NCI-H2029 treated with DMSO at 0.1 percent for 48 hours (cell line): Measurements from ENCODE around the gene SOBP.
A peak's percentile ranks its signal among the peaks of the same experiment; 100 is the strongest.
"Not testable (repeated sequence)": the region's sequence is repeated elsewhere in the genome, so short reads cannot be mapped to it uniquely, and the experiment has no call there.

ENCODE experiments used
- DNase-seq: peaks from one replicate; lab custom pipeline; 2025; lab: John Stamatoyannopoulos, UW

The SOBP gene

GRCh38 chr6:107488875-107489635 lies 862 bp upstream of the SOBP start:
- DNase-seq, result no peak

- no peak for DNase-seq
These were observed 735 bp downstream of the SOBP start for GRCh38 chr6:107490566-107491137.

- peak; percentile 25 for DNase-seq
These were observed 1.3 kb downstream of the SOBP start for GRCh38 chr6:107491138-107491609.

GRCh38 chr6:107491760-107492660 lies 2.1 kb downstream of the SOBP start:
- DNase-seq, result peak; percentile 66

GRCh38 chr6:107493158-107494057 lies 3.5 kb downstream of the SOBP start:
- DNase-seq, result peak; percentile 73

DNA sequence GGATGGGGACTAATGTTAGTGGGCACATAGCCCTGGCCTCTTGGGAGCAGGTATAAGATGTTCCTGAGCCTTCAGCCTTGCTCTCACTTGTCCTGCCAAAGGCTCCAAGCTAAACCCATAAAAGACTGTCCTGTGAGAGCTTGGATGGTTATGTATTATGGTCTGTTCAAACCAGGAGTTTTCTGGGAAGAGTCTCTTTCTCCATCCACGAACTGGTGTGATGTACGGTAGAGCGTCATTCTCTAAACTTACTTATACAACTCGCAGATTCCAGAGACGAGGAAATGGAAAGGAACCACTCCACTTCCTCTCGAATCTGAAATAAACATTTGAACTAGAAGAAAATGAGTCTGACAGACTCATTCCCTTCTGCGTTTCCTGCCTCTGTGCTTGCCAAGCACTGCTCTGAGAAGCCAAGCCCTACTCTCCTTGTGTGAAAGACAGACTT lies 5.3 kb downstream of the SOBP start:
- peak; percentile 19 for DNase-seq

DNA sequence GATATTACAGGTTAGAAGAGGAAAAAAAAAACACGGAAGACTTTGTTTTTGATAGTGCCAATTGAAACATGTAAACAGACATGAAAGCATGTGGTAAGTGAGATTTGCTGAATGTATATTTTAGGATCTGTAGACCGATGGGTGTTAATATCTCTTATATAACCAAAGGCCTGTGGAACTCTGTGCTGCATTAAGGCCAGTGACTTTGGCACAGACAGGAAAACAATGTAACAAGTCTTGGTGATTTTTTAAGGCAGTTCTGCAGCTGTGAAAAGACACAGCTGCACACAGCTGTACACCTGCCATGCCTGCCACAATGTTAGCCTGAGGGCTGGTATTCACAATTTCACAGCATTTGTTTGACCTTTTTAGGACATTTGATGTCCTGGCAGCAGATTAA lies 6.1 kb downstream of the SOBP start:
- no peak for DNase-seq

DNA sequence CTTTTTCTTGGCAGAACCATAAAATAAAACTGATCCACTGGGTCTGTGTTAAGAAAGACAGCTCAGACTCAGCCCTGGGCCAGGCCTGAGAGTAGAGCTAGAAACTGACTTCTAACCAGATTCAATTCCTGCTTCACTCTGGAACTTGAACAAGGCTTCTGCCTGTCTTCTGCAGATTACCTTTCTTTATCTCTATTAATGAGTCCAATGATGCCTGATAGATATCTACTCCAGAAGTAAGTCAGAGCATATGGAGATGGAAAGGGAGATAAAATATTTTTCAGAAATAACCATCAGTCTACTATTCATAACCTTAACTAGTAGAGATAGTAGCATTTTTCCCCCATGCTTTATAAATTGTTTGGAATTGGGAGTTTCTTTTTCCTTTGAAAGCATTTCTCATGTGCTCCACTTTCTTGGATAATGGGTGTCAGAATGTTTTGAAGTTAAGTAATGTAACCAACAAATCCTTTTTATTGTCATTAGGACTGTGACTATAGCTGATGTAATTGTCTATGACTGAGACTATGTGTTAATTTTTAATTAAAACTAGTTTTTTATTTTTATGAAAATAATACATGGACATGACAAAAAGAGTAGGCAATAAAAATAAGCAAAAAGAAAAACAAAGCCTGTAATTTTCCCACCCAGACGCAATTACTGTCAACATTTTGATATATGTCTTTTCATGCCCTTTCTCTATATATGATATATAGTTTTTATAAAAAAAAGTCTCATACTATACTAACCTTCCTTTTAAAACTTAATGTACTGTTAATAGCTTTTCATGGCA lies 7.2 kb downstream of the SOBP start:
- DNase-seq, result no peak

DNA sequence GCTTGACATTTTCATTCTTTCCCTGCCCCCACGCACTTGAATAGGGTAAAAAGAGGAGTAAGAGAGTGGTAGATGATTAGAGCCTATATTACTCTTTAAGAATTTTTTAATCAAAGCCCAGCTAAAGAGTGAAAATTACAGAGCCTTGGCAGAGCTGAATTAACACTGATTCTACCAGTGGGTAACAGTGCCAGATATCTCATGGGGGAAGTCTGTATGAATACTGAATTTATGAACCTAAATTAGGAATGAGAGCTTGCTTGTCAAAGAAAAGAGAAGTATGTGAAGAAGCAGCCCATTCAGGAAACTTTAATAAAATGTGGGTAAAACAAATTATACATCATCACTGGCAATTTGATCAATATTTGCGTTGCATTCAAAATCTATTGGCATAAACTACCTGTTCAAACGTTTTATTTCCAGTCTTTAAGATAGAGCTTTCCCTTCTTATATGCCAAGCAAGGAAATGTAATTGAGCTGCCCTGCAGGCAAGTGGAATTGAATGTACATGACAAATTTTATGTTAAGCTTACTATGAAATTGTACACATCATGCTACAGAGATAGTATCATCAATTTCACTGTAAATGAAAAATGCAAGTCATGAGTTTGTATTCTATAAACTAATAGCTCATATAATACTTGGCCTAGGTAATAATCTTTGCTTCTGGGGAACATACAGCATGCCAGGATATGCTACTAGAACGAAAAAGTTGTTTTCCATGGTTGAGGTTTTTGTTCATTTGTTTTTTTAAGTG lies 14.5 kb downstream of the SOBP start:
- DNase-seq, result no peak

DNA sequence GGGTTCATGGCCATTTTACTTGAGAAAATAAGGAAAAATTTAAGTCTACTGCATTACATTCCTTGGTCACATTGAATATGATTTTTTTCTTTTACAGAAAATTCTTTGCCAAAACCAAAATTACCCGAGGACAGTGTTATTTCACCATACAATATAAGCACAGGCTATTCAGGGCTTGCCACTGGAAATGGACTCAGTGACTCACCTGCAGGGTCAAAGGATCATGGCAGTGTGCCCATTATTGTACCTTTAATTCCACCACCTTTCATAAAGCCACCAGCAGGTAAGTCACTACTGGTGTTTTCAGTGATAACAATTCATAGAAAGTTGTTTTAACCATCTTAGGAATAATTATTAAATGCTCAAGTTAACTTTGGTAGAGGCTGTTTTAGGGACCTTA lies 16.2 kb downstream of the SOBP start:
- DNase-seq, result no peak

- DNase-seq, result no peak
These were observed 19.6 kb downstream of the SOBP start for GRCh38 chr6:107509506-107509905.

DNA sequence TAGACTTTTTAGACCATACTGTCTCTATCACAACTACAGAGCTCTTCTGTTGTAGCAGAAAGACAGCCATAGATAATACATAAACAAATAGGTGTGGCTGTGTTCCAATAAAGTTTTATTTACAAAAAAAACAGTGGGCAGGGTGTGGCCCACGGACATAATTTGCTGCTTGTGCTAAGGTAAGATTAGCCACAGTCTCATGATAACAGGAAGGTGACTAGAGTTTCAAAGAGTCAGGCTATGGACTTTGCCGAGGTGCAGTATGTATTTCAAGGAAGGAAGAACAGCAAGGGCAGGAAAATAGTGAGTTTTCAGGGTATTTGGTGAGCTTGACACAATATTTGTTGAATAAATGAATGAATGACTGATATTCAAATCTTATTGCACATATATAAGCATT lies 20.2 kb downstream of the SOBP start:
- DNase-seq, result no peak

DNA sequence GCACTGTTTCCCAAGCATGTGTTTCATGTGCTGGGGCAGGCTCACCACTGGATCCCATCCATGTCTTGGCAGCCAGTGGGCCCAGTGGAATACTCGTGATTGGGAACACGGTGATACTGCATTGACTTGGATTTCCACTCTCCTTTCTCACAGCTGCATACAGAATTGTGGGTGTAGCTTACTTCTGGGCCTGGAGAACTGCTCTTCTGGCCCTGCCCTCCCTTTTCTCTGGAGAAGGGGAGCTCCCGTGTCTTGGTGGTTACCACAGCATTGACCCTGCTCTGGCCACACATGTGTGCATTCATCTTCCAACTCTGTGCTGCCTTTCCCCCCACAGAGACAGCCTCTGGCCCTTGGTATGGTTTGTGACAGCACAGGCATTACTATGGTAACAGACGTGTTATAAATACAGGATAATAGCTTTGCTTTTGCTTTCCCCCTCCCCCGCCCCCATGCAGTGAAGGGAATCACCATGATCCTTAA lies 21.6 kb downstream of the SOBP start:
- no peak for DNase-seq

DNA sequence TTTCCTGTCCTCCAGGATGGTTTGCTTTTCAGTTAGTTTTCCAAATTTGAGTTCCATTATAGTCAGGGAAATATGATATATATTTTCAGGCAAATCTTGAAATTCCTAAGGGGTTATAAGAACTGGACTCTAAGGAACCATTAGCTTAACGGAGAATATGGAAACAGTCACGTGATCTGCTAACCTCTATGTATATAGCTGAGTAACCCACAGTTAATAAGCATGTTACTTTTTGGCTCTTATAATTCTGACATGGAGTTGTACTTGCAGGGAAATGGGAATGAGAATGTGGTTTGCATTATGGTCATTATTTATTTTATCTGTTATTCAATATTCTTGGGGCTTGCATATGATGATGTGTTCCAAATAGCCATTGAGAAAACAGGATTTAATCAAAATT lies 23.3 kb downstream of the SOBP start:
- DNase-seq, result no peak

DNA sequence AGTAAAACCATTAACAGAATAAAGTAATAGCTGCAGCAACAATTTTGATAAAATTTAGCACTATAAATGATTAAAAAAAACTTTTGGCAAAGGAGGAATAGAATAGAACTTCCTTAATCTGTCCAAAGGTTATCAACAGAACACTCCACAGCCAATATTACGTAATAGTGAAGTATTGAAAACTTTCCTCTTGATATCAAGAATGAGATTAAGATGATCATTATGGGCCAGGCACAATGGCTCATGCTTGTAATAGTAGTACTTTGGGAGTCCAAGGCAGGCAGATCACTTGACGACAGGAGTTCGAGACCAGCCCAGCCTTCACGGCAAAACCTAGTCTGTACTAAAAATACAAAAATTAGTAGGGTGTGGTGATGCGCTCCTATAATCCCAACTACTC lies 26.0 kb downstream of the SOBP start:
- DNase-seq, result no peak

DNA sequence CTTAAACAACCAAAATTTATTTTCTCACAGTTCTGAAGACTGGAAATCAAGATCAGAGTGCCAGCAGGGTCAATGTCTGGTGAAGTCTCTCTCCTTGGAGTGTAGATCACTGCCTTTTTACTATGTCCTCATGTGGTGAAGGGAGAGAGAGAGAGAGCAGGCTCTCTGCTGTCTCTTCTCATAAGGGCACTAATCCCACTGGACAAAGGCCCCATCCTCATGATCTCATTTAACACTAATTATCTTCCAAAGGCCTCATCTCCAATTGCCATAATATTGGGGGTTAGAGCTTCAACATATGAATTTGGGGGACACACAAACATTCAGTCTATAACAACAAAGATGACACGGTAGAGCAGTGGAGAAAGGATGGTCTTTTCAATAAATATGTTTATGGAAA lies 27.4 kb downstream of the SOBP start:
- no peak for DNase-seq

DNA sequence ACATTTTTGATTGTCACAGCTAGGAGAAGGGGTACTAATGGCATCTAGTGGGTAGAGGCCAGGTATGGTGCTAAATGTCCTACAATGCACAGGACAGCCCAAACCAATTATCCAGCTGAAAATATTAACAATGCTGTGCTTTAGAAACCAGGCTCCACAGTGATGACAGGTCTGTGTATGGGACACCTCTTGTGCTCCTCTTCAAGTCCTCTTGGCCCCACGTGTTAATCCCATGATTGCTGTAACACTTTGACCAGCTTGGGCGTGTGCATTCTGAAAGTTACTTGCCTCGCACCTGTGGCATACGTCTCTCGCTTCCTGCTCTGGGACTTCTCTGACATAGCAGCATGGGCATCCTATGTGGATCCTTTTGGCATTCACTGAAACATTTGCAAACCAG lies 29.3 kb downstream of the SOBP start:
- DNase-seq, result not testable (repeated sequence)

DNA sequence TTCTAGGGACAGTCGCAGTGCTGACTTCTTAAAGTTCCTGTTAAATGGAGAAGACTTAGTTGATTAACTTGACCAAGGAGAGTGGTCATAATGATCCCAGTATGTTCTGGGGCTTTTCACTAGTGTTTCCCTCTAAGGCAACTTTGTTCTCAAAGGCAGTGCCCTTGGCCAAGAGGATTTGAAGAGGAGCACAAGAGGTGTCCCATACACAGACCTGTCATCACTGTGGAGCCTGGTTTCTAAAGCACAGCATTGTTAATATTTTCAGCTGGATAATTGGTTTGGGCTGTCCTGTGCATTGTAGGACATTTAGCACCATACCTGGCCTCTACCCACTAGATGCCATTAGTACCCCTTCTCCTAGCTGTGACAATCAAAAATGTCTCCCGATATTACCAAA lies 30.8 kb downstream of the SOBP start:
- not testable (repeated sequence) for DNase-seq

DNA sequence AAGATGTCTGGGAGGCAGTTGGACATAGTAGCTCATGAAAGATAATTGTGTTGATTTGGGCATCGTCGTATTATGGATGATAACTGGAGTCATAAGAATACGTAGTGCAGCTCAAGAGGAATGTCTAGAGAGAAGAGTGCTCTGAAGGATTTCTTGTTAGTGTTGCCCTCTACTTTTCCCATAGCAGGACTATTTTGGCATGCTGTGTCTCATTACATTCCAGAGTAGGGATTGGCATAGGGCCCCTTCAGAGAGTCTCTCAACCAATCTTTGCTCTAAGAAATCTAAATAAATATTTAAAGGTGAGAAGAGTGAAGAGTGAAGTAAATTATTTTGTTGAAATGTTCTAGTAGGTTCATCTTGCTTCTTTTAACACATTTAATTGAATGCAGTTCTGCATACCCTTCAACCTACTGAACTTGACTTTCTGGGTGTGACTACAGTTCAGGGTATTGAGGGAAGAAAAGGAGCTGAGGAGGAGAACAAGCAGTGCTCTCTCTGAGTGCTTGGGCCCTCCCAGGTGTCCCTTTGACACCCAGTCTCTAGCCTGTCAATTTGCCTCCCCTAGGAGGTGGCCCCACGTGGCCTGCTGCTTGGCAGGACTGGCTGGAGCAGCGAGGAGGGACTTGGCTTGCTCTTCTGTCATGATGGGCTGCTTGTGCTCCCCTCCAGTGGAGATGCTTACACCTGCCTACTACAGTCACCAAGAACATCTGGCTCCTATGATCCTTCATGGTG lies 33.3 kb downstream of the SOBP start:
- DNase-seq, result no peak
